GM04503 (cell line): ENCODE results near the gene MAX.

Experiments used
- DNase-seq: peaks from one replicate; pipeline ENCODE4 v3.0.0-alpha.2; 2012; ENCODE audit warnings: low read depth

Gene MAX

DNA sequence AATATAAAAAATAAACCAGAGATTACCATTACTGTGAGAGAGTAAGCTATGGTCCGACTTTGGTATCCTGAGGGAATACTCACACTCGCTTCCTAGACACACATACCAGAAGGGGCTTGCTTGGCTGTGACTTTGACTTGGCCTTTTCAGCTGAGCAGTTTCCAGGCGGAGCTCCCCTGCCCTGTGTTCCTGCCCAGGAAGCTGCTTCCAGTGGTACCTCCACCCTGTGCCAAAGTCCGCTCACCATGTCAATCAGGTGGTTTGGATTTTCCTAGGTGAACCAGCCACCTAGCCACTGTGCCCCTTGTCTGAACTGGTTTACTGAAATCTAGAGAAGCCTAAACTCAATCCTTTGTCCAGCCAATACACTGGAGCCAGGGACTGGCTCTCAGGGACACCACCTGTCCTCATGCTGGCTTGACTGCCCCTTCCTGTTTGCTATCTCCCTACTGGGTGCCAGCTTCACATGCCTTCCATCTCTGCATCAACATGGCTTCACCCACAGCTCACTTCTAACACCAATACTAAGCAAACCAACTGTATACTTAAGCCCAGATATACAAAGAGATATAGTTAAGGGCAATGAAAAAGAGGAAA is 28.6 kb downstream of the MAX start:
- no peak for DNase-seq

DNA sequence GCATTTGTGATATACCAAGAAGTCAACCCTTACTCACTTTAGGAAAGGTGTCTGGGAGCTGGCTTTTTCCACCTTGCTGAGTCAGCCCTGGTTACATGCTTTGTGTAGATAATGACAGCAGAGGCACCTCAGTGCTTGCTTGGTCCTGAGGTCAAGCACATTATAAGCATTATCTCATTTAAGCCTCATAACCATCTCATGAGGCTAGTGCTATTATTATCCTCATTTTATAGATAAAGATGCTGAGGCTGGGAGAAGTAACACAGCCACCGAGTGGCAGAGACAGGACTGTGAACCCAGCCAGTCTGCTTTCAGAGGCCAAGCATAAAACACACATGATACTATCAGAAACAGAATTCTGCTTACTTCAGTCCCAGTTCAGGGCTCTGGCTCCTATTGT is 29.4 kb downstream of the MAX start:
- no peak for DNase-seq

DNA sequence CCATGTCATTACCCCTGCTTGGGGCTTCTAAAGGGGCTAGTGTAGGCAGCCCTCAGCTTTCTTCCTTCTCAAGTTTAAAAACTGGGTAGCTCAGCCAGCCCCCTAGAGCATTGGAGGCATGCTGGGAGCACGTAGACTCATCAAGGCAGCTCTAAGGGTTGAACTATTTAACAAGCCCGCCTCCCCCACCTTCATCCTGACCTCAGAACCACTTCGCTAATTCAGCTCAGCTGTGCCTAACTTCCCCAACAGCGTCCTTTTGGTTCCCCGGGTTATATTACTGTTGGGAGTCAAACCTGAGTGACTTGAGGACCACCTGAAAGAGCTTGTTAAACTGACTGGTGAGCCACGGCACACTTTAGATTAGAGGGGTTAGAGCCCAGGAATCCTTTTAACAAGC is 30.1 kb downstream of the MAX start:
- no peak for DNase-seq

DNA sequence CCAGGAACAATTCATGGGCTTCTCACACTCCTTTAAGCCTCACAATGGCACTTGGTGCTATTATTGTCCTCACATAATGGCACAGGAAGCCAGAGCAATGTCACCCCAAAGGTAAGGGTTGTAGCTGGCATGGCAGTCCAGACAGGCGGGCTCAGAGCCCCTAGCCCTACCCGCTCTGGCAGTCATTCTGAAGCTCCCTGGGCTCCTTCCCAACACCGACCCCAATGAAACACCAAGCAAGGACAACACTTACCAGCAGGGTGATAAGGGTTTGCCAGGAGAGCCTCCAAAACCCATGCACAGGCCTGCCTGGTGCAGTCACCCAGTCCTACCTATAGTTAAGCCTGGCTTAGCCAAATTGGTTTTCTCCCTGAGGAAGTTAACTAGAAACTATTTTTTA is 30.8 kb downstream of the MAX start:
- DNase-seq, result no peak

DNA sequence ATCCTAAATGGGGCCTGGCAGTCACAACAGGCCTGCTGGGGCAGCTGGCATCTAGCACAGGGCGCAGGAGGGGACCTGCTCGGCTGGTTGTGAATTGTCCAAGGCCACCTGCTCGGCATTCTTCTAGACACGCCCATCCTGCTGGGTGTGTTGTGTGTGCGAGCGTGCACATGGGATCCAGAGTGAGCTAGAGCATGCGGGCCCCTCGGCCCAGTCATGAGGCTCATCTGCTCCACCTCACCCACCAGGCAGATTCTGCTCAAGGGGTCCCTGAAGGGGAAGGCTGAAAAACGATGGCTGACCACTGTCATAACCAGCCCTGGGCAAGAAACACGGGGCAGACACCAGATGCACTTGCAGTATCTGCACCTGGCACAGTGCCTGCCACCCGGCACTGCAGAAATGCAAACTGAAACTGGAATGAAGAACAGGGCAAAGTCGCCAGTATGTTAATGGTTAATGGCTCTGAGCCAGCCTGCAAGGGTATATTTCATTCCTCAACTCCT is 31.8 kb downstream of the MAX start:
- DNase-seq, result no peak

GRCh38 chr14:65069874-65070413 is 32.4 kb downstream of the MAX start:
- no peak for DNase-seq

- DNase-seq, result no peak
Measured at GRCh38 chr14:65065719-65066118, 36.6 kb downstream of the MAX start.

GRCh38 chr14:65062096-65063075 is 39.9 kb downstream of the MAX start:
- no peak for DNase-seq

DNA sequence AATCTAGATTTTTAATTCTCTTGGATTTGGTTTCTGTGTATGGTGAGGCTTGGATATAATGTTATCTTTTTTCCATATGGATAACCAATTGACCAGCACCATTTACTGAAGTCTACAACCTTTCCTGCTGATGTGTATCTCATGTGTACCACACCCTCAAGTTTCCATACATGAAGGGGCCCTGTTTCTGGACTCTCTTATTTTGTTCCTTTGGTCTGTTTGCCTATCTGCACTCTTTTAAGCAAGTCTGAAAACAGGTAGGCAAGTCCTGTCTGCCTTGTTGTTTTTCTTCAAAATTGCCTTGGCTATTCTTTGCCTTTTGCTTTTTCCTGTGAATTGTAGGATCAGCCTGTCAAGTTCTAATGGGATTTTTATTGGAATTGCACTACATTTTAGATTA is 44.6 kb downstream of the MAX start:
- no peak for DNase-seq

GRCh38 chr14:65054471-65055085 is 47.7 kb downstream of the MAX start:
- DNase-seq, result no peak

DNA sequence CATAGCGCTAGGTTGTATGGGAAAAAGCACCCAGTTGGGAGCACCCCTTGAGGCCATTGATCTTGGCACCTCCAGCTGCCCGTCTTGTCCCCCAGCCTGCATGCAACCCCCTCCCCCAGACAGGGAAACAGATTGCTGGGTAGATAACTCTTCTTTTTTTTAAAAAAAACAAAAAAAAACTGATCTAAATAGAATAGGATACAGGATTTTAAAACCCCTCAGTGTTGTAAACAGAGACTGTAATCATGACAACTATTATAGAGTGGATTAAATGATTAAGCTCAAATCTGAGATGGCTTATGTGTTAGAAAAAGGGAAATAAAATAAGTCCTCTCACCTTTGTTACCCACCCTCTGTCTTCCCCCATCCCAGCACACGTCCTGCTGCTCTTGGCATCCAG is 48.9 kb downstream of the MAX start:
- no peak for DNase-seq

GRCh38 chr14:65052832-65053231 is 49.5 kb downstream of the MAX start:
- no peak for DNase-seq

DNA sequence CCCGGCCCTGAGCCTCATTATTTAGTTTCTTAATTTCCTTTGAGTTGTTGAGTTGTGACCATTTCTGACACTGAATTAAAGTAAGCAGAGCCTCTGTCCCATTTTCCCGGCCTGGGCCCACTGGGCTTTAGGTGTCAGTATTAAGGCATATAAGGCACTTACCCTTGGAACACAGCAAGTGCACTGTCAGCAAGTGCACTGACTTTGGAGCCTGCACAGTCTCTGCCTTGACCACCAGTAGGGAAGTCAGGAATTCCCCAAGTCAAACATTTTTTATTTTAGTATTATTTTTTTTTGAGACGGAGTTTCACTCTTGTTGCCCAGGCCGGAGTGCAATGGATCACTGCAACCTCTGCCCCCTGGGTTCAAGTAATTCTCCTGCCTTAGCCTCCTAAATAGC is 56.6 kb downstream of the MAX start:
- DNase-seq, result no peak

DNA sequence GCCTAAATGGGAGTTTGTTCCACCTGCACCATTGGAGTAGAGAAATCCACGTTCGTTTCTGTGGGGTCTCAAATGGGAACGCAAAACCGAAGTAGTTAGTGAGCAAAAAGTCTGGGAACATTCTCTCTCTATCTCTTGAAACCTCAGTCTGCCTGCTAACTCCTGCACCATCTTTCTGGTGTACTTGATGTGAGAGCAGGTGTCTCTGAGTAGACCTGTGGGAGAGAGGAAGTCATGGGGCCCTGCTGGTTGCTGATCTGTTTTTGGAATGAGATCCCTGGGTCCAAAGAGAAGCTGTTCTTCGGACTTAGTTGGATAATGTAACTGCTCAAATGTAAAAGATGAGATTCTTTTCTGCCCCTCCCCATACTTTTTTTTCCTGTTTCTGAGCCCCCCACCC is 57.3 kb downstream of the MAX start:
- no peak for DNase-seq

- no peak for DNase-seq
Measured at GRCh38 chr14:65044596-65044959, 57.7 kb downstream of the MAX start.

- DNase-seq, result no peak
Measured at GRCh38 chr14:65043893-65044595, 58.3 kb downstream of the MAX start.

DNA sequence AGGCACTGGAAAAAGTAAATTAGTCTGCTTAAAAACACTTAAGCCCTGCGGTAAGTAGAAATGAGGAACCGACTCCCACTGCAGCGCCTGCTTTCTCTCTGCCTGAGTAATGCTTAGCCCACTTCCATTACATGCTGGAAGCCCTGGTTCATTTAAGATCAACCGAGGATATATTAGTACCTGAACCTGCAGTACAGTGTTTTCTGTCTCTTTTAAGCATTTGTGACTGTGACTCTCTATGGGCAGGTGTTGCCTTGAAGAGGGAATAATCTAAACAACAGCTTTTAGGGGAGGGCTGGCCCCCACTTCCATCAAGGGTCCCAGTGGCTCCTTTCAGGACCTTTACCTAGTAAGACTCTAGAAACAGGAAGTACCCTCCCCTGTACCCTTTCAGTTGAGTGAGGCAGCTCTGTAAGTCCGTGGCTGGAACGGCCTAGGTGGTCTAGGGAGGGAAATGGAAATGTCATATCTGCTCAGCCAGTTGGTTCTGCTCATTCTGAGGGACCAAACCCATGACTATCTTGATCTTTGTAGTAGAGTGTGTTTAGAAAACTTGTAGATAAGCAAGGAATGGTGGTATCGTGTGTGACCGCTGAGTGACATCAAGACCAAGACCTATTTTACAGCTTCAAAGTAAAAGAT is 59.5 kb downstream of the MAX start:
- no peak for DNase-seq

- no peak for DNase-seq
Measured at GRCh38 chr14:65042296-65042695, 60.0 kb downstream of the MAX start.

- DNase-seq, result no peak
Measured at GRCh38 chr14:65041434-65041915, 60.8 kb downstream of the MAX start.

- no peak for DNase-seq
Measured at GRCh38 chr14:65040666-65041433, 61.5 kb downstream of the MAX start.

GRCh38 chr14:65038966-65039365 is 63.4 kb downstream of the MAX start:
- DNase-seq, result no peak
